GM18951 (cell line): ENCODE results near the gene PPP1R14D.

Experiments used
- POLR2A ChIP-seq: IDR thresholded peaks from 4 replicates; pipeline ENCODE4 v1.6.1; 2011; ENCODE audit warnings: mild to moderate bottlenecking; ENCODE audit not compliant: insufficient read length, insufficient read depth; ENCODE audit errors: extremely low read depth
- in situ Hi-C: fragments of 300-500 bp; cut with MboI; formaldehyde crosslinking; loops from one replicate; pipeline ENCODE4 v1.12.0; 2022; ENCODE audit warnings: low sequenced_read_pairs, mixed read lengths, inconsistent platforms; ENCODE audit not compliant: unreplicated experiment

The PPP1R14D gene

DNA sequence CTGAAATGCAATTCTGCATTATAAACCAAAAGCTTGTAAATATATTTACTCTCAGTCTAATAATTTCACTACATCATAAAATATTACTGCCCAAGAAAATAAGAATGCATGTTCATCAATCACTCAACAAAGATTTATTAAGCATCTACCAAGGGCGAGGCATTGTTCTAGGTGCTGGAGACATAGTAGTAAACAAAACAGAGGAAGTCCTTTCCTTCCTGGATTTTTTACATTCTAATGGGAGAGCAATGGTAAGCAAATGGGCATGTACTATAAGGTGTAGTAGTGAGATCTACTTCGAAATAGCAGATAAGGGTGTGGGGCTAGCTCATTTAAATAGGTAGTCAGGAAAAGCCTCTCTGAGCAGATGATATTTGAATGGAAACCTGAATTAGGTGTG lies 32.5 kb downstream of the PPP1R14D start:
- no peak for TF ChIP-seq POLR2A
- in situ Hi-C loops: no loop called here

- in situ Hi-C loops: no loop called here
These were observed 35.1 kb downstream of the PPP1R14D start for GRCh38 chr15:40793216-40793989.

DNA sequence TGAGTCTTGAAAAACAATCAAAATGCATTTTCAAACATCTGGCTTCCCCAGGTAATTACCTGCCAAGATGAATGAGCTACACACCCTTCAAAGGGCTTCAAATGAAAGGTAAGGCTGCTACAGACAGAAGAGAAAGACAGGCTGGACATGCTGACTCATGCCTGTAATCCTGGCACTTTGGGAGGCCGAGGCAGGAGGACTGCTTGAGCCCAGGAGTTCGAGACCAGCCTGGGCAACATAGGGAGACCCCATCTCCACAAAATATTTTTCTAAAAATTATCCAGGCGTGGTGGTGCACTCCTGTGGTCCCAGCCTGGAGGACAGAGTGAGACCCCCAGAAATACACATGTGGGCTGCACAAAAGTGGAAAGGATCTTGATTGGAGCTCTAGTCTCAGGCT lies 36.1 kb downstream of the PPP1R14D start:
- no peak for TF ChIP-seq POLR2A
- in situ Hi-C loops: no loop called here

More at GRCh38 chr15:40793216-40793989, 35.1 kb downstream of the PPP1R14D start:
- TF ChIP-seq POLR2A: no peak

- no peak for TF ChIP-seq POLR2A
- in situ Hi-C loops: no loop called here
These were observed 37.8 kb downstream of the PPP1R14D start for GRCh38 chr15:40790718-40791117.

GRCh38 chr15:40789999-40790398 lies 38.5 kb downstream of the PPP1R14D start:
- TF ChIP-seq POLR2A: no peak
- in situ Hi-C loops: no loop called here

DNA sequence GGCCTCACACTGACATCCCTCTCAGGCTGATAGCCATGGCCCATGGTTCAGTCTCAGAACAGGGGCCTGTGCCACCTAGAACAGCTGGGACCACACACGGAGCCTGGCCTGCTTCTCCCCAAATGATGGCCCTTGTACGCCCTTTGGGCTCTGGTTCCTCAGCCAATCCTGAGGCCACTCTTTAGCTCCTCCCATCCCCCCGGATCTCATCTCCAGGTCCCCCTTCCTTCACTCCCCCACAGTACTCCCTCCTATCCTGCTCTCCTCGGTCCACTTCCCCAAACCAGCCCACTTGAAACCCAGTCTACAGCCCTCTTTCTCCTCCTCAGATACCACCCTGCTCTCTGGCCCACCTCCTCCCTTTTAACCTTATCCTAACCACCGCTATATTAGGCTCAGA lies 39.4 kb downstream of the PPP1R14D start:
- in situ Hi-C loops: no loop called here
- TF ChIP-seq POLR2A: no peak

GRCh38 chr15:40787991-40788390 lies 40.5 kb downstream of the PPP1R14D start:
- in situ Hi-C loops: no loop called here
- TF ChIP-seq POLR2A: no peak

DNA sequence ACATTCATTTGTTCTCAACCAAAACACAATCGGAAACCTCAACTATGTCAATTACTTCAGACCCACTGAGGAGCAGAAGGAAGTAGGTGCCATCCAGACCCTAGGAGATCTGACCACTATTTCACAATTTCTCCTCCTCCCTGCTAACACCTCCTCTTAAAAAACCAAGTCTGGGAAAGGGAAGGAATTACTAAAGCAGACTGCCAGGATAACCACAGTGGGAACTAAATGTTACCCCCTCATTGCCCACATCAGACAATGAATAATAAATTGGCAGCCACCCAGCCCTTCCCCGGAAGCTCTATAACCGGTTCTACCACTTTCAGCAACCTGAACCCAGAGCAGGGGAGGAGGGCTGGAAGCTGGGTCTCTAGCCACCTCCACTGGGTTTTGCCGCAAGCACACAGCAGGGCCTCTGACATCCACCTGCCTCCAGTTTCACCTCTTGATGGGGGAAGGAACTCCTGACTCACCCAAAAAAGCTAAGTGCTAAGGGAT lies 41.1 kb downstream of the PPP1R14D start:
- in situ Hi-C loops: no loop called here
- TF ChIP-seq POLR2A: no peak

GRCh38 chr15:40785814-40786213 lies 42.7 kb downstream of the PPP1R14D start:
- TF ChIP-seq POLR2A: no peak

DNA sequence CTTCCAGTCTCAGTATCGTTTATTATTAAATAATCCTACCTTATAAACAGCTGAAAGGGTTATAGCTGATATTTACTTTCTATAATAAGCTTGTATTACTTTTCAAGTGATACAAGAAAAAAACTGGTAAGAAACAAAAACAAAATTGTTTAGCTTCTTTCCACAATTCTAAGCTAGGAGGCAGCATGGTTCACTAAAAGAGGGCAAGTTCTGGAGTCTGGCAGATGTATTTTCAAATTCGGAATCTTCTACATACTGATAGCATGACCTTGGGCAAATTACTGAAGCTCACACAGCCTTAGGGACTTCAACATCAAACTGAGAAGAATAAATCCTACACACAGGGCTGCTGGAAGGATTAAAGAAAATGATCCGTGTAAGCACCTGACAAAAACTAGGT lies 43.3 kb downstream of the PPP1R14D start:
- in situ Hi-C loops: no loop called here
- no peak for TF ChIP-seq POLR2A

More at GRCh38 chr15:40785814-40786213, 42.7 kb downstream of the PPP1R14D start:
- in situ Hi-C loops: no loop called here

GRCh38 chr15:40782609-40783227 lies 45.8 kb downstream of the PPP1R14D start:
- TF ChIP-seq POLR2A: no peak
- in situ Hi-C loops: no loop called here

- no peak for TF ChIP-seq POLR2A
- in situ Hi-C loops: no loop called here
These were observed 51.9 kb downstream of the PPP1R14D start for GRCh38 chr15:40776537-40777141.

- in situ Hi-C loops: no loop called here
- no peak for TF ChIP-seq POLR2A
These were observed 52.6 kb downstream of the PPP1R14D start for GRCh38 chr15:40775740-40776536.
